GM23338 (cell line): Measurements from ENCODE around the gene COL6A1. TPM values are rescaled to one million over a fixed set of nuclear protein-coding genes. Genes with fewer than 3 reads are reported as not detected.
A peak's percentile ranks its signal among the peaks of the same experiment; 100 is the strongest.

Experiments used
- ATAC-seq: fragments of 200-7000 bp; cut with Tn5 transposase; 3 replicates; pipeline ENCODE4 v1.9.1; 2020
- DNase-seq: peaks from one replicate; pipeline ENCODE4 v3.0.0-alpha.2; 2015; ENCODE audit warnings: low spot score
- H2AFZ ChIP-seq: fragments of 200-600 bp; sonication (generic); 2 replicates; pipeline ENCODE4 v1.8.0; 2016; ENCODE audit warnings: antibody characterized with exemption, mild to moderate bottlenecking, moderate library complexity
- H3F3A ChIP-seq: fragments of 200-600 bp; sonication (generic); replicated peaks from 2 replicates; pipeline ENCODE4 v1.8.0; 2017; ENCODE audit warnings: antibody characterized with exemption, mixed run types, low read depth
- H3K27ac ChIP-seq: fragments of 200-600 bp; sonication (generic); 2 replicates; pipeline ENCODE4 v1.6.1; 2016; ENCODE audit warnings: low read depth
- H3K27me3 ChIP-seq: fragments of 200-600 bp; sonication (generic); 2 replicates; pipeline ENCODE4 v1.8.0; 2016; ENCODE audit warnings: mild to moderate bottlenecking, mixed run types, moderate library complexity; ENCODE audit not compliant: insufficient read depth
- H3K36me3 ChIP-seq: fragments of 200-600 bp; sonication (generic); 2 replicates; pipeline ENCODE4 v1.8.0; 2016; ENCODE audit warnings: mild to moderate bottlenecking; ENCODE audit not compliant: insufficient read depth
- H3K4me1 ChIP-seq: fragments of 200-600 bp; sonication (generic); 2 replicates; pipeline ENCODE4 v1.8.0; 2016; ENCODE audit warnings: mild to moderate bottlenecking, moderate library complexity; ENCODE audit not compliant: insufficient read depth
- H3K4me2 ChIP-seq: fragments of 200-600 bp; sonication (generic); 2 replicates; pipeline ENCODE4 v1.7.1; 2017; ENCODE audit warnings: mixed run types
- H3K4me3 ChIP-seq: fragments of 200-600 bp; sonication (generic); 2 replicates; pipeline ENCODE4 v1.6.1; 2016; ENCODE audit warnings: mixed run types
- H3K79me2 ChIP-seq: fragments of 200-600 bp; sonication (generic); replicated peaks from 2 replicates; pipeline ENCODE4 v1.8.0; 2017; ENCODE audit warnings: mild to moderate bottlenecking; ENCODE audit not compliant: insufficient read depth
- H3K9me2 ChIP-seq: fragments of 200-600 bp; sonication (generic); 2 replicates; pipeline ENCODE4 v1.8.0; 2017; ENCODE audit not compliant: insufficient read depth
- H4K20me1 ChIP-seq: fragments of 200-600 bp; sonication (generic); replicated peaks from 2 replicates; pipeline ENCODE4 v1.8.0; 2017; ENCODE audit warnings: mild to moderate bottlenecking; ENCODE audit not compliant: insufficient read depth
- H3K27ac Mint-ChIP-seq: 2 replicates; pipeline ENCODE4 v1.8.0; 2020; ENCODE audit warnings: inconsistent platforms, mild to moderate bottlenecking, moderate library complexity, mixed read lengths
- H3K27me3 Mint-ChIP-seq: 3 replicates; pipeline ENCODE4 v1.8.0; 2022; ENCODE audit warnings: low read depth, mild to moderate bottlenecking, moderate library complexity, mixed read lengths, inconsistent platforms; ENCODE audit not compliant: insufficient read depth, poor library complexity
- H3K36me3 Mint-ChIP-seq: 3 replicates; pipeline ENCODE4 v1.8.0; 2021; ENCODE audit warnings: low read depth, mild to moderate bottlenecking, inconsistent platforms, moderate library complexity, mixed read lengths
- H3K4me1 Mint-ChIP-seq: 3 replicates; pipeline ENCODE4 v1.8.0; 2020; ENCODE audit warnings: mild to moderate bottlenecking, inconsistent platforms, mixed read lengths
- H3K4me3 Mint-ChIP-seq: 3 replicates; pipeline ENCODE4 v1.8.0; 2021; ENCODE audit warnings: moderate library complexity, mild to moderate bottlenecking, inconsistent platforms, mixed read lengths
- H3K9me3 Mint-ChIP-seq: 3 replicates; pipeline ENCODE4 v1.8.0; 2020; ENCODE audit warnings: moderate library complexity, mild to moderate bottlenecking, inconsistent platforms, mixed read lengths
- CREB1 ChIP-seq: fragments of 250-450 bp; sonication (Bioruptor Pico); IDR thresholded peaks from 2 replicates; pipeline ENCODE4 v1.5.0; 2020; ENCODE audit warnings: low read depth, mild to moderate bottlenecking, moderate library complexity
- ZNF114 ChIP-seq: fragments of 250-450 bp; sonication (Bioruptor Pico); IDR thresholded peaks from 2 replicates; pipeline ENCODE4 v1.5.0; 2020; ENCODE audit warnings: mild to moderate bottlenecking, moderate library complexity
- ZNF331 ChIP-seq: fragments of 250-450 bp; sonication (Bioruptor Pico); IDR thresholded peaks from 2 replicates; pipeline ENCODE4 v1.5.0; 2020; ENCODE audit warnings: low read depth, mild to moderate bottlenecking, moderate library complexity
- polyA plus RNA-seq: library from polyadenylated mRNA; unstranded; fragments of >200 nt; fragmentation: Nextera tagmentation; extraction: Ambion mirVana; gene quantifications from 2 replicates; pipeline ENCODE4 v1.2.1, GENCODE V29; 2016
- total RNA-seq: library from RNA; depleted of rRNA; stranded (reverse); fragments of >200 nt; shearing (Covaris generic); gene quantifications from 2 replicates; pipeline ENCODE4 v1.2.3, GENCODE V29; 2014
- TF ChIP-seq, protein P1 (sequence below), 2 experiments: fragments of 200-600 bp in 1 of 2; sonication (generic) in 1 of 2; conservative IDR thresholded peaks; 2 replicates each; pipeline versions ENCODE4 v1.5.1 to v1.6.1; 2016 to 2017; ENCODE audit warnings: antibody characterized with exemption in 2 of 2, low read depth in 2 of 2, mild to moderate bottlenecking in 2 of 2, moderate library complexity in 1 of 2
- TF ChIP-seq, protein P2 (sequence below): IDR thresholded peaks from 2 replicates; pipeline ENCODE4 v1.6.1; 2016; ENCODE audit warnings: antibody characterized with exemption
- TF ChIP-seq, protein P3 (sequence below): fragments of 250-450 bp; sonication (Bioruptor Pico); IDR thresholded peaks from 2 replicates; pipeline ENCODE4 v1.5.0; 2020; ENCODE audit warnings: mild to moderate bottlenecking, moderate library complexity

The COL6A1 gene
- total and polyA plus RNA-seq, 2 experiments from 2014 or later, result 76.0 to 180 TPM

- Histone ChIP-seq H2AFZ (peak overlapping the region; percentile 32; the same call in 1 of the 2 replicates), H3K9me2 (0 out of 2 replicates have a peak, but pooled peaks cover 5% of the 10 kb centered on the region), H3K4me3 (no peak overlapping the region), H3K27me3 (no peaks in the 10 kb centered on the region), H3F3A (no peaks in the 10 kb centered on the region), H3K36me3 (no peaks in the 10 kb centered on the region; the same call in 1 of the 2 replicates), H3K27ac (no peak overlapping the region), H3K79me2 (no peaks in the 10 kb centered on the region), H3K4me2 (no peak overlapping the region), H4K20me1 (no peaks in the 10 kb centered on the region), H3K4me1 (no peaks in the 10 kb centered on the region)
- Mint-ChIP-seq H3K4me3 (no peak overlapping the region), H3K27me3 (peaks cover 3% of the 10 kb centered on the region), H3K36me3 (no peaks in the 10 kb centered on the region; the same call in 2 of the 3 replicates), H3K27ac (no peak overlapping the region), H3K9me3 (peaks cover 26% of the 10 kb centered on the region), H3K4me1 (peaks cover 5% of the 10 kb centered on the region)
- TF ChIP-seq ZNF331 (CRISPR knock-in tag), result no peak
- TF ChIP-seq, protein P1, sequence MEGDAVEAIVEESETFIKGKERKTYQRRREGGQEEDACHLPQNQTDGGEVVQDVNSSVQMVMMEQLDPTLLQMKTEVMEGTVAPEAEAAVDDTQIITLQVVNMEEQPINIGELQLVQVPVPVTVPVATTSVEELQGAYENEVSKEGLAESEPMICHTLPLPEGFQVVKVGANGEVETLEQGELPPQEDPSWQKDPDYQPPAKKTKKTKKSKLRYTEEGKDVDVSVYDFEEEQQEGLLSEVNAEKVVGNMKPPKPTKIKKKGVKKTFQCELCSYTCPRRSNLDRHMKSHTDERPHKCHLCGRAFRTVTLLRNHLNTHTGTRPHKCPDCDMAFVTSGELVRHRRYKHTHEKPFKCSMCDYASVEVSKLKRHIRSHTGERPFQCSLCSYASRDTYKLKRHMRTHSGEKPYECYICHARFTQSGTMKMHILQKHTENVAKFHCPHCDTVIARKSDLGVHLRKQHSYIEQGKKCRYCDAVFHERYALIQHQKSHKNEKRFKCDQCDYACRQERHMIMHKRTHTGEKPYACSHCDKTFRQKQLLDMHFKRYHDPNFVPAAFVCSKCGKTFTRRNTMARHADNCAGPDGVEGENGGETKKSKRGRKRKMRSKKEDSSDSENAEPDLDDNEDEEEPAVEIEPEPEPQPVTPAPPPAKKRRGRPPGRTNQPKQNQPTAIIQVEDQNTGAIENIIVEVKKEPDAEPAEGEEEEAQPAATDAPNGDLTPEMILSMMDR (conservative IDR thresholded peaks at IDR 0.05; ENCODE audit: low read depth in 2 of 2), result peak in 1 of 2 experiments; percentile 30; a peak in 2 of 4 replicates
- peak; percentile 69 for ATAC-seq
- peak; percentile 40 for DNase-seq
Observed at GRCh38 chr21:45954261-45954660, 27.3 kb upstream of the COL6A1 start.

GRCh38 chr21:45954921-45955320 lies 26.6 kb upstream of the COL6A1 start:
- H3K27me3 Mint-ChIP-seq, result peaks cover 2% of the 10 kb centered on the region
- no peak overlapping the region for H2AFZ ChIP-seq
- DNase-seq (no peak), ATAC-seq (no peak)
- H3K79me2 ChIP-seq, result no peaks in the 10 kb centered on the region
- no peak overlapping the region for H3K27ac ChIP-seq
- no peaks in the 10 kb centered on the region; the same call in 1 of the 2 replicates for H3K36me3 ChIP-seq
- no peak overlapping the region for H3K4me3 ChIP-seq
- H3K36me3 Mint-ChIP-seq, result no peaks in the 10 kb centered on the region; the same call in 1 of the 3 replicates
- H3K27ac Mint-ChIP-seq, result no peak overlapping the region
- H3K4me3 Mint-ChIP-seq, result no peak overlapping the region
- peaks cover 31% of the 10 kb centered on the region for H3K9me3 Mint-ChIP-seq
- H3F3A ChIP-seq, result no peaks in the 10 kb centered on the region
- H3K4me1 Mint-ChIP-seq, result peaks cover 5% of the 10 kb centered on the region
- no peaks in the 10 kb centered on the region for H4K20me1 ChIP-seq
- H3K27me3 ChIP-seq, result no peaks in the 10 kb centered on the region
- no peak overlapping the region for H3K4me2 ChIP-seq
- 0 out of 2 replicates have a peak, but pooled peaks cover 5% of the 10 kb centered on the region for H3K9me2 ChIP-seq
- TF ChIP-seq, protein P2, sequence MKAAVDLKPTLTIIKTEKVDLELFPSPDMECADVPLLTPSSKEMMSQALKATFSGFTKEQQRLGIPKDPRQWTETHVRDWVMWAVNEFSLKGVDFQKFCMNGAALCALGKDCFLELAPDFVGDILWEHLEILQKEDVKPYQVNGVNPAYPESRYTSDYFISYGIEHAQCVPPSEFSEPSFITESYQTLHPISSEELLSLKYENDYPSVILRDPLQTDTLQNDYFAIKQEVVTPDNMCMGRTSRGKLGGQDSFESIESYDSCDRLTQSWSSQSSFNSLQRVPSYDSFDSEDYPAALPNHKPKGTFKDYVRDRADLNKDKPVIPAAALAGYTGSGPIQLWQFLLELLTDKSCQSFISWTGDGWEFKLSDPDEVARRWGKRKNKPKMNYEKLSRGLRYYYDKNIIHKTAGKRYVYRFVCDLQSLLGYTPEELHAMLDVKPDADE, result no peak
- TF ChIP-seq CREB1 (CRISPR knock-in tag), result no peak
- TF ChIP-seq ZNF331 (CRISPR knock-in tag), result no peak
- TF ChIP-seq, protein P1 (conservative IDR thresholded peaks at IDR 0.05; ENCODE audit: low read depth in 2 of 2), result no peak
- TF ChIP-seq, protein P3, sequence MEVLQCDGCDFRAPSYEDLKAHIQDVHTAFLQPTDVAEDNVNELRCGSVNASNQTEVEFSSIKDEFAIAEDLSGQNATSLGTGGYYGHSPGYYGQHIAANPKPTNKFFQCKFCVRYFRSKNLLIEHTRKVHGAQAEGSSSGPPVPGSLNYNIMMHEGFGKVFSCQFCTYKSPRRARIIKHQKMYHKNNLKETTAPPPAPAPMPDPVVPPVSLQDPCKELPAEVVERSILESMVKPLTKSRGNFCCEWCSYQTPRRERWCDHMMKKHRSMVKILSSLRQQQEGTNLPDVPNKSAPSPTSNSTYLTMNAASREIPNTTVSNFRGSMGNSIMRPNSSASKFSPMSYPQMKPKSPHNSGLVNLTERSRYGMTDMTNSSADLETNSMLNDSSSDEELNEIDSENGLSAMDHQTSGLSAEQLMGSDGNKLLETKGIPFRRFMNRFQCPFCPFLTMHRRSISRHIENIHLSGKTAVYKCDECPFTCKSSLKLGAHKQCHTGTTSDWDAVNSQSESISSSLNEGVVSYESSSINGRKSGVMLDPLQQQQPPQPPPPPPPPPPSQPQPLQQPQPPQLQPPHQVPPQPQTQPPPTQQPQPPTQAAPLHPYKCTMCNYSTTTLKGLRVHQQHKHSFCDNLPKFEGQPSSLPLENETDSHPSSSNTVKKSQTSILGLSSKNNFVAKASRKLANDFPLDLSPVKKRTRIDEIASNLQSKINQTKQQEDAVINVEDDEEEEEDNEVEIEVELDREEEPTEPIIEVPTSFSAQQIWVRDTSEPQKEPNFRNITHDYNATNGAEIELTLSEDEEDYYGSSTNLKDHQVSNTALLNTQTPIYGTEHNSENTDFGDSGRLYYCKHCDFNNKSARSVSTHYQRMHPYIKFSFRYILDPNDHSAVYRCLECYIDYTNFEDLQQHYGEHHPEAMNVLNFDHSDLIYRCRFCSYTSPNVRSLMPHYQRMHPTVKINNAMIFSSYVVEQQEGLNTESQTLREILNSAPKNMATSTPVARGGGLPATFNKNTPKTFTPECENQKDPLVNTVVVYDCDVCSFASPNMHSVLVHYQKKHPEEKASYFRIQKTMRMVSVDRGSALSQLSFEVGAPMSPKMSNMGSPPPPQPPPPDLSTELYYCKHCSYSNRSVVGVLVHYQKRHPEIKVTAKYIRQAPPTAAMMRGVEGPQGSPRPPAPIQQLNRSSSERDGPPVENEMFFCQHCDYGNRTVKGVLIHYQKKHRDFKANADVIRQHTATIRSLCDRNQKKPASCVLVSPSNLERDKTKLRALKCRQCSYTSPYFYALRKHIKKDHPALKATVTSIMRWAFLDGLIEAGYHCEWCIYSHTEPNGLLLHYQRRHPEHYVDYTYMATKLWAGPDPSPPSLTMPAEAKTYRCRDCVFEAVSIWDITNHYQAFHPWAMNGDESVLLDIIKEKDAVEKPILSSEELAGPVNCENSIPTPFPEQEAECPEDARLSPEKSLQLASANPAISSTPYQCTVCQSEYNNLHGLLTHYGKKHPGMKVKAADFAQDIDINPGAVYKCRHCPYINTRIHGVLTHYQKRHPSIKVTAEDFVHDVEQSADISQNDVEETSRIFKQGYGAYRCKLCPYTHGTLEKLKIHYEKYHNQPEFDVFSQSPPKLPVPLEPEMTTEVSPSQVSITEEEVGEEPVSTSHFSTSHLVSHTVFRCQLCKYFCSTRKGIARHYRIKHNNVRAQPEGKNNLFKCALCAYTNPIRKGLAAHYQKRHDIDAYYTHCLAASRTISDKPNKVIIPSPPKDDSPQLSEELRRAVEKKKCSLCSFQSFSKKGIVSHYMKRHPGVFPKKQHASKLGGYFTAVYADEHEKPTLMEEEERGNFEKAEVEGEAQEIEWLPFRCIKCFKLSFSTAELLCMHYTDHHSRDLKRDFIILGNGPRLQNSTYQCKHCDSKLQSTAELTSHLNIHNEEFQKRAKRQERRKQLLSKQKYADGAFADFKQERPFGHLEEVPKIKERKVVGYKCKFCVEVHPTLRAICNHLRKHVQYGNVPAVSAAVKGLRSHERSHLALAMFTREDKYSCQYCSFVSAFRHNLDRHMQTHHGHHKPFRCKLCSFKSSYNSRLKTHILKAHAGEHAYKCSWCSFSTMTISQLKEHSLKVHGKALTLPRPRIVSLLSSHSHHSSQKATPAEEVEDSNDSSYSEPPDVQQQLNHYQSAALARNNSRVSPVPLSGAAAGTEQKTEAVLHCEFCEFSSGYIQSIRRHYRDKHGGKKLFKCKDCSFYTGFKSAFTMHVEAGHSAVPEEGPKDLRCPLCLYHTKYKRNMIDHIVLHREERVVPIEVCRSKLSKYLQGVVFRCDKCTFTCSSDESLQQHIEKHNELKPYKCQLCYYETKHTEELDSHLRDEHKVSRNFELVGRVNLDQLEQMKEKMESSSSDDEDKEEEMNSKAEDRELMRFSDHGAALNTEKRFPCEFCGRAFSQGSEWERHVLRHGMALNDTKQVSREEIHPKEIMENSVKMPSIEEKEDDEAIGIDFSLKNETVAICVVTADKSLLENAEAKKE (CRISPR knock-in tag), result no peak
- TF ChIP-seq ZNF114, result no peak
- no peaks in the 10 kb centered on the region for H3K4me1 ChIP-seq
